Mononuclear cell (primary cell): ENCODE data around the gene VAV1. TPM values are rescaled to one million over a fixed set of nuclear protein-coding genes. Genes with fewer than 3 reads are reported as not detected.
"Not testable (repeated sequence)": the region's sequence is repeated elsewhere in the genome, so short reads cannot be mapped to it uniquely, and the experiment has no call there.

Experiments used
- H3K27me3 ChIP-seq: 2 replicates; pipeline ENCODE4 v1.6.0; 2011; ENCODE audit warnings: low read length, control low read depth; ENCODE audit not compliant: insufficient read depth
- H3K4me1 ChIP-seq: 2 replicates; pipeline ENCODE4 v1.5.1; 2011; ENCODE audit warnings: mild to moderate bottlenecking, low read length, control low read depth; ENCODE audit not compliant: insufficient read depth
- H3K4me3 ChIP-seq: 2 replicates; pipeline ENCODE4 v1.5.1; 2011; ENCODE audit warnings: mild to moderate bottlenecking, low read length, moderate library complexity
- H3K9me3 ChIP-seq: 2 replicates; pipeline ENCODE4 v1.5.1; 2011; ENCODE audit warnings: low read depth, mild to moderate bottlenecking, control low read depth, low read length
- total RNA-seq: library from RNA; depleted of rRNA; stranded (reverse); fragments of >200 nt; gene quantifications from one replicate; pipeline ENCODE4 v1.2.3, GENCODE V29; 2012

VAV1 gene
- total RNA-seq, 1 donor = 46.8 TPM

DNA sequence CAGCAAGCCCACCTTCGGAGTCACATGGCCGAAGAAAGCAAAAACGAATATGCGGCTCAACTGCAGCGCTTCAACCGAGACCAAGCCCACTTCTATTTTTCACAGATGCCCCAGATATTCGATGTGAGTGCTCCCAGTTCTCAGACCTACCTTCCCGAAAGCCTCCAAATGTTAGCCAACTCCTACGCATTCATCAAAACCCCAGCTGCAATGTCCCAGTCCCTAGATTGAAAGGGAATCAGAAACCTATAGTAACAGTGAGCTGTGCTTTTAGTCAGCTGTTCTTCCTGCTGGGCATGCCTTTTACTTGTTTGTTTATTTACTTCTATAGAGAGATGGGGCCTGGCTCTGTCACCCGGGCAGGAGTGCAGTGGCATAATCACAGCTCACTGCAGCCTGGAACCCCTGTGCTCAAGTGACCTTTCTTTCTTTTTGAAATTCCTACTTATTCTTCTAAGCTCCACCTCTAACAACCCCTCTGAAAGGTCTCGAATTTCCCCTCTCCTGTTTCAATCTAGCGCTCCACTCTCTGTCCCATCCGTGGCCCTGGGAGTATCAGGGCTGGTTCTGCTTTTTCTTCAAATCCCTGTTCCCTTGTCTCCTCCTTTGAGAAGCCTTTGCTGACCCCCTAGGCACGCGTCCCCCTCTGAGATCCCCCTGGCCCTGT lies 28.7 kb upstream of the VAV1 start:
- Histone ChIP-seq H3K4me3 (no peak overlapping the region), H3K27me3 (no peaks in the 10 kb centered on the region), H3K9me3 (no peaks in the 10 kb centered on the region), H3K4me1 (peaks cover 26% of the 10 kb centered on the region)

DNA sequence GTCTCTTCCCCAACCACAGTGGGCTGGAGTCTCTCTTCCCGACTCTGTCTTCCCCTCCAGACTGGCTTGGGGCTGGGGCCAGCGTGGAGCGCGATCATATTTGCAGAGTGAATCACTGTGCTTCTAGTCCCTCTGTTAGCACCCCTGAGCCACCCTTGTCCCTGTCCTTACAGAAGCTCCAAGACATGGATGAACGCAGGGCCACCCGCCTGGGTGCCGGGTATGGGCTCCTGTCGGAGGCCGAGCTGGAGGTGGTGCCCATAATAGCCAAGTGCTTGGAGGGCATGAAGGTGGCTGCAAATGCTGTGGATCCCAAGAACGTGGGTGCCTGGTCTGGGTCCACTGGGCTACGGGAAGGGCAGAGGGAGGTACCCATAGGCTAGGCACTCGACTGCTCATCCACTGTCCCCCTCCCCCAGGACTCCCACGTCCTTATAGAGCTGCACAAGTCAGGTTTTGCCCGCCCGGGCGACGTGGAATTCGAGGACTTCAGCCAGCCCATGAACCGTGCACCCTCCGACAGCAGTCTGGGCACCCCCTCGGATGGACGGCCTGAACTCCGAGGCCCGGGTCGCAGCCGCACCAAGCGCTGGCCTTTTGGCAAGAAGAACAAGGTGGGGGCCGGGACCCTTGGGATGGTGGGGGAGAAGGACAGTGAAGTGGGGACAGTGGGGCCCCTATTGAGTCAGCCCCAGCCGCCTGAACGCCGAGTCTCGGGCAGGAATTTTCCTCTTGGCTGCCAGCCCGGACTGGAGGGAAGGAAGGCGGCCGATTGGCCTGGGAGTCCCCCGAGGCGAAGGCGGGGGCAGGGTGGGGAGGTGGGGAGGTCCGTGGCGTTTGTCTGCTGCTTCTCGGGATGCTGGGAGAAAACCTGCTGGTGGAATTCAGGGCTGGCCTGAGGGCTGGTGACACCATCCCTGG lies 27.9 kb upstream of the VAV1 start:
- Histone ChIP-seq H3K27me3 (no peaks in the 10 kb centered on the region), H3K4me1 (peaks cover 21% of the 10 kb centered on the region), H3K9me3 (no peaks in the 10 kb centered on the region), H3K4me3 (no peak overlapping the region)

DNA sequence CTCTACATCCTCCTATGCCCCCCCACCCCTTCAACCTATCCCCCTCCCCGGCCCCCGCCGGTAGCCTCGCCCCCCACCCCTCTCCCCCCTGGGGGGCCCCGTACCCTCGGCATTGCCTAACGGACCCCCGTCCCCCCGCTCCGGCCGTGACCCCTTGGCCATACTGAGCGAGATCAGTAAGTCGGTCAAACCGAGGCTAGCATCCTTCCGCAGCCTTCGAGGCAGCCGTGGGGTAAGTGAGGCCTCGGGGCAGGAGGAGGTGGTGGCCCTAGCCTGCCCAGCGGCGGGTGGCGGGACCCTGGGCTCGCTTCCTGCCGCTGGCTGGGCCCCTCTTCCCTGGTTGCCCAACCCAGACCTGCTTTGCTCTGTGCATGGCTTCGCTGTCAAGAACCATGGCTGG lies 26.5 kb upstream of the VAV1 start:
- Histone ChIP-seq H3K27me3 (no peaks in the 10 kb centered on the region), H3K9me3 (no peaks in the 10 kb centered on the region), H3K4me1 (peaks cover 7% of the 10 kb centered on the region), H3K4me3 (no peak overlapping the region)

DNA sequence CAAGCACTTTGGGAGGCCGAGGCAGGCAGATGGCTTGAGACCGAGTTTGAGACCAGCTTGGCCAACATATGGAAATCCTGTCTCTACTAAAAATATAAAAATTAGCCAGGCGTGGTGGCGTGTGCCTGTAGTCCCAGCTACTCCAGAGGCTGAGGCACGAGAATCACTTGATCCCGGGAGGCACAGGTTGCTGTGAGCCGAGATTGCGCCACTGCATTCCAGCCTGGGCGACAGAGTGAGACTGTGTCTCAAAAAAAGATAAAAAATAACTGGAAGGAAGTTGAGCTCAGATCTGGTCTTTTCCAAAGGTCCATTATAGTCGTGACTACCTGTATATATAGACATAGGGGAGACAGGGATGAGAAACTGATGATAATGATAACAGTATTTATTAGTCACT lies 24.0 kb upstream of the VAV1 start:
- not testable (repeated sequence) for H3K4me1 ChIP-seq, H3K9me3 ChIP-seq, H3K27me3 ChIP-seq, H3K4me3 ChIP-seq

DNA sequence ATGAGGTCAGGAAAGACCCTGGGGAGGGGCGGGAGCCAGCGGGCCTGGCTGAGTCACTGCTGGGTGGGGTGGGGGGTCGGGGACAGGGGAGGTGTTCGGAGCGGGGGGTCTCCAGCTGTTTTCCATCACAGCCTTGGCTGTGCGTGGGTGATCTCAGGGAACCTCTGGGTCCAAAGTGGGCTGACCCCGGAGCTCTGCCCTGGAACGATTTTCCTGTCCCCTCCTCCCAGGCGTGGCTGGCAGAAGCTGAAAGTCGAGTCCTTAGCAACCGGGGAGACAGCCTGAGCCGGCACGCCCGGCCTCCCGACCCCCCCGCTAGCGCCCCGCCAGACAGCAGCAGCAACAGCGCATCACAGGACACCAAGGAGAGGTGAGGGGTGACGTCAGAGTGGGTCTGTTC lies 22.4 kb upstream of the VAV1 start:
- Histone ChIP-seq H3K4me3 (no peak overlapping the region), H3K27me3 (no peaks in the 10 kb centered on the region), H3K4me1 (peaks cover 15% of the 10 kb centered on the region), H3K9me3 (no peaks in the 10 kb centered on the region)

DNA sequence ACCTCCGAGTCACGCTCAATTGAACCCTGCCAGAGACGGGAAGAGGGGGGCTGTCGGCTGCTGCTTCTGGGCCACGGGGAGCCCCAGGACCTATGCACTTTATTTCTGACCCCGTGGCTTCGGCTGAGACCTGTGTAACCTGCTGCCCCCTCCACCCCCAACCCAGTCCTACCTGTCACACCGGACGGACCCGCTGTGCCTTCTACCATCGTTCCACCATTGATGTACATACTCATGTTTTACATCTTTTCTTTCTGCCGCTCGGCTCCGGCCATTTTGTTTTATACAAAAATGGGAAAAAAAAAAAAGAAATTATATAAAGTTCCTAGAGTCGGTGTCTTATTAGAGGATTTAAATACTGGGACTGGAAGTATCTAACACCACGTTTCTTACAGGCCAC lies 21.3 kb upstream of the VAV1 start:
- no peak overlapping the region for H3K4me3 ChIP-seq
- H3K27me3 ChIP-seq = no peaks in the 10 kb centered on the region
- H3K4me1 ChIP-seq = peaks cover 15% of the 10 kb centered on the region
- H3K9me3 ChIP-seq = no peaks in the 10 kb centered on the region

DNA sequence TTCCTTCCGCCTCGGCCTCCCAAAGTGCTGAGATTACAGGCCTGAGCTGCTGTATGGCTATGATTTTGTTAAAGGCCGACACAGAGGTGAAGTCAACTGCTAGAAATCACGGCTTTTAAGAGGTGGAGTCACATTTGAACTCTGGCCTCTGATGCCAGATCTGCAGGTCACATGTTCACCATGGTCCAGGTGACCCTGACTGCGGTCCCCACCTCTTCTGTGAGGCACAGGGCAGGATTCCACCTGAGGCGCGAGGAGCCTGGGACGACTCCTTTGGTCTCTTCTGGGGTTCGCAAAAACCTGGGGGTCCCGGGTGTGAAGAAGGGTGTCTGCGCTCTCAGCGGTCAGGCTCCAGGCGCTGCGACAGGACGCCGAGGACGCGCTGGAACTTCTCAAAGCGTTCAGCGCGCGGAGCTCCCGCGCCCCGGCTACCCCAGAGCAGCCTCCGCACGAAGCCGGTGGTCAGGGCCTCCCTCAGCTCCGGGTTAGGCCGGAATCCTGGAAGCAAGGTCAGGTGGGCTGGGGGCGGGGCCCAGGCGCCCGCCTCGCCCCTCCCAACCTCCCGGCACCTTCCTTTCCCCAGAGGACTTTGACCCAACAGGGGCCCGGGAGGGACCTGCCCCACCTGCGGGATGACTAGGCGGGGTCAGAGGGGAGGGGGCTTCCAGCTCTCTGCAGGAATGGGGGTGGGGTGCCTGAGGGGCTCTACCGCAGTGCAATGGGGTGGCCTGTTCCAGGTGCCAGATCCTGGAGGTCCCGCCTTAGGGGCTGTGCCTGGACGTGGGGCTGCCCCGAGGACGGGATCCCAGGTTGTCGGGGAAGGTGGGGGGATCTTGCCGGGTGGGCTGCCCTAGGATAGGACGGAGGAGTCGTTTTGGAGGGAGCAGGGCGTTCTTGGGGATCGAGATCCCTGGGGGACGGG lies 20.0 kb upstream of the VAV1 start:
- Histone ChIP-seq H3K9me3 (no peaks in the 10 kb centered on the region), H3K4me3 (no peak overlapping the region), H3K4me1 (peaks cover 15% of the 10 kb centered on the region), H3K27me3 (no peaks in the 10 kb centered on the region)

DNA sequence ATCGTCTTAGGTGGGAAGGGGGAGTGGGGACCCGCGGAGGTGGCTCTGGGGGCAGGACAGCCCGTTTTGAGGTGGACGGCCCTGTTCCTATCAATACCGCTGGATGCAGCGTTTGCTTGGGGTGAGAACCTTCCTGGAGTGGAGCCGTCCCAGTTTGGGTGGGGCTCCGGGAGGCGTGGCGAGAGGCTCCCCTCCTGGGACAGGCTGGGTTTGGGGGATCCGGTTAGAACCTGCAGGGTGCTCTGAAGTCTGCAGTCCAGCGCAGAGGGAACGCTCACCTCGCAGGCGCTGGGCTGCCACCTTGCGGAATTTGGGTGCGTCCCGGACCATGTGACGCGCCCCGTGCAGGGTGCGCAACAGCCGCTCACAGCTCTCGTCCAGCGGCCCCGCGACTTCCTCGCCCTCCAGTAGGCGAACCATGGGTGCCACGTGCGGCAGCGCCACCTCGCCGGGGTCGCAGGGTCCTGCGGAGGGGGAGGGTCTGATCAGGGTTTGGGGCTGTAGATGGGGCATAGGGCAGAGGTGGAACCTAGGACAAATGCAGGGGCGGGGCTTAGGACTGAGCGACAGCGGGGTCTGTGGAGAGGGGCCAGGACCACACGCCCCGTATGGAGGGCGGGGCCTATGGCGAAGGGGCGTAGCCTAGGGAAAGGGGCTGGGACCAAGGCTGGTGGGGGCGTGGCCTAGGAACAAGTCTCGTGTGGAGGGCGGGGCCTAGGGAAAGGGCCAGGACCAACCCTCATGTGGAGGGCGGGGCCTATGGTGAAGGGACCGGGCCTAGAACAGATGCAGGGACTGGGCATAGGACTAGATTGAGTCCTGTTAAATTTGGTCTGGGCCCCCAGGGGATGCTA lies 19.1 kb upstream of the VAV1 start:
- peak overlapping the region; percentile 28 for H3K4me3 ChIP-seq
- no peaks in the 10 kb centered on the region for H3K27me3 ChIP-seq
- H3K4me1 ChIP-seq = peaks cover 15% of the 10 kb centered on the region
- H3K9me3 ChIP-seq = no peaks in the 10 kb centered on the region

DNA sequence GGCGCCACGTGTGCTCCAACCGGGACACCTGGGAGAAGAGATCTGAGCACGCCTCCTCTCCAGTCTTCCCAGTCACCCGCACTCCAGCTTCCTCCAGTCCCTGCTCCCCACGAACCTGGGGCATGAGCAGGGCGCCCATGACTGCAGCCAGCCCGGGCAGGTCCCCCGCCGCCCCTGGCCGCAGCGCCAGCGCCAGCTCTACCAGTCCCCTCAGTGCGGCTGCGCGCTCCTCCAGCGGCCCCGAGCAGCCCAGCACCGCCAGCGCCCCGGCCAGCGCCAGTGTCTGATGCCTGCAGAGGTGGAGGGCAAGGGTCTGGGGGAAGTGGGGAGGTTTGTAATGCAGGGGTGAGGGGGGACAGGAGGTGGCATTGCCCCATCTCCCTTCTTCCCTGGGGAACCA lies 18.4 kb upstream of the VAV1 start:
- no peak overlapping the region for H3K4me3 ChIP-seq
- no peaks in the 10 kb centered on the region for H3K27me3 ChIP-seq
- no peaks in the 10 kb centered on the region for H3K9me3 ChIP-seq
- peaks cover 15% of the 10 kb centered on the region for H3K4me1 ChIP-seq

DNA sequence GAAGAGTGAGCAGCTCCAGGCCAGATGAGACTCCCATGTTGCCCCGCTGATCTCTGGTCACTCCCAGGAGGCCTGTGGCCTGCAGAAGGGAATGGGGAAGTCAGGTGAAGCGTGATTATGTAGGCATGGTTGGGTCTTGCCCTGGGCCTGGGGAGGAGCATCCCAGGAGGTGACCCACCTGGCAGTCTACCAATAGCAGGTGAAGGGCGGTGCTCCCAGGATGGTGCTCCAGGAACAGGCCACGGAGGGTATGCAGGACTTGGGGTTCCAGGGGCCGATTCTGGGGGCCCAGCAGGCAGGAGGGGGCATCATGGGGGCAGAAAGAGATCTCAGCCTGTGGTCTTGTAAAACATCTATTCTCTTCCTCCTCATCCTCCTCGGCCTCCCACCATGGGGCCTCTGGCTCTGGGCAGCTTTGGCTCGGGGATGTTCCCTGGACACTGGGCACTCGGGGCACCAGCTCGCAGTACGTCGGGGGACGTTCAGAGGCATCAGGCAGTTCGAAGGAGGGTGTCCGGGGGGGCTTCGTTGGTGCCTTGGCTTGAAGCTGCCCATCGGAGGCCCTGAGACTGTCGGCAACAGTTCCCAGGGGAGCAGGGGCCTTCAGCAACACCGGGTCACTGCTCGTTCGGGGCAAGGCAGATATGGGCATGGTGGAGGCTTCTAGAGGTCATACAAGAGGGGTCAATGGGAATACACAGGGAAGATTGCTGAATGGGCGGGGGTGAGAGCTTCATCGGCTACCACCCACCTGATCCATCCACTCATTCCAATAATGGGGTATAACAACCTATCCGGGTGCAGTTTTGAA lies 17.6 kb upstream of the VAV1 start:
- H3K4me3 ChIP-seq = no peak overlapping the region
- peaks cover 15% of the 10 kb centered on the region for H3K4me1 ChIP-seq
- no peaks in the 10 kb centered on the region for H3K27me3 ChIP-seq
- no peaks in the 10 kb centered on the region for H3K9me3 ChIP-seq

DNA sequence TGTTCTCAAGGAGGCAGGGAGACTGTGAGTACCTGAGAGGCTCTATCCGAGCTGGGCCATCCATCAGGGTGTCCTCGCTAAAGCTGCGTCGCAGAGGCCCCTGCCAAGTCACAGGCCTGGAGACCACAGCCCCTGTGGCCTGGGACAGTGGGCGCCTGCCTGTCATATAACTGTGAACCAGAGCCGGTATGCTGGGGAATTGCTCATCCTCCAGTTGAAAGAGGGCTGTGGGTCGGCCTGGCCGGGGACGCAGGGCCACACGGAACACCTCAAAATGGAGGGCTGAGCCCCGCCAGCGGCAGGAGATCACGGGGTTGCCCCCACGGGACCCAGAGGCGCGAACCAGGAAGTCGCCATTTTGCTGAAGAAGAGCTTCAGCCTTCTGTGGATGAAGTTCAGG lies 11.9 kb upstream of the VAV1 start:
- H3K9me3 ChIP-seq = no peaks in the 10 kb centered on the region
- no peaks in the 10 kb centered on the region for H3K27me3 ChIP-seq
- peaks cover 5% of the 10 kb centered on the region for H3K4me1 ChIP-seq
- no peak overlapping the region for H3K4me3 ChIP-seq

DNA sequence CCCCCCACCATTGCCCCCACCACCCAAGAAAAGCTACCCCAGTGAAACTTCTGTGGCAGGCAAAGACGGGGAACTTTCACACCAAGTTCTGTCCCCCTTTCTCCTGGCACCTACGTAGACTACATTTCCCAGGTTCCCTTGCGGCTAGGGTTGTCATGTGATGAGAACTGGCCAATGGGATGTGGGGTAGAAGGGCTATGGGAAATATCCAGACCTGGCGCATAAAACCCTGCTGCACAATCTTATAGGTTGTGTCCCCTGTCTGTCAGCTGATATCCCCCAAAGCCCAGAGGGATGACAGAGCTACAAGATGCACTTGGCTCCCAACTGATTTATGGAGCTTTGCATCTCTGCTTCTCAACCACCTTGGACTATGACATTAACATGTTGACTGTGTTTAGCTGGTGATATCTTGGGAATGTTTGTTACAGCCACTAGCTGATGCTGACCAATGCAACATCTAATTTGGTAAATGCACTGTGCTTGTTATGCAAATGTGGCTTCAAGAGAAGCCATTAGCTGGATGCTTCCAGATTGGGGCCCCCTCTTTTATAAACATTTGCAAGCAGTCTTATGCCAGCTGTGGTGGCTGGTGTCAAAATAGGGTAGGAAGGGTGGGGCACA lies 11.3 kb upstream of the VAV1 start:
- Histone ChIP-seq H3K27me3 (no peaks in the 10 kb centered on the region), H3K4me1 (peaks cover 11% of the 10 kb centered on the region), H3K9me3 (no peaks in the 10 kb centered on the region), H3K4me3 (no peak overlapping the region)

DNA sequence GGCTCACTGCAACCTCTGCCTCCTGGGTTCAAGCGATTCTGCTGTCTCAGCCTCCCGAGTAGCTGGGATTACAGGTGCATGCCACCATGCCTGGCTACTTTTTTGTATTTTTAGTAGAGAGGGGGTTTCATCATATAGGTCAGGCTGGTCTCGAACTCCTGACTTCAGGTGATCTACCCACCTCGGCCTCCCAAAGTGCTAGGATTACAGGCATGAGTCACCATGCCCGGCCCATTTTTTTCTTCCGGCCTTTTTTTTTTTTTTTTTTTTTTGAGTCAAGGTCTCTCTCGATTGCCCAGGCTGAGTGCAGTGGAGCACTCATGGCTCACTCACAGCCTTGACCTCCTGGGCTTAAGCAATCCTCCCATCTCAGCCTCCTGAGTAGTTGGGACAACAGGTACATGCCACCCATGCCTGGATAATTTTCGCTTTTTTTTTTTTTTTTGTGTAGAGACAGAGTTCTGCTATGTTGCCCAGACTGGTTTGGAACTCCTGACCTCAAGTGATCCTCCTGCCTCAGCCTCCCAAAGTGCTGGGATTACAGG lies 10.2 kb upstream of the VAV1 start:
- peaks cover 23% of the 10 kb centered on the region for H3K4me1 ChIP-seq

More for the DNA sequence above, 10.2 kb upstream of the VAV1 start:
- not testable (repeated sequence) for H3K9me3 ChIP-seq, H3K27me3 ChIP-seq, H3K4me3 ChIP-seq
